HUDEP-2 (cell line): ENCODE data around the gene ENTPD3.
"Not testable (repeated sequence)": the region's sequence is repeated elsewhere in the genome, so short reads cannot be mapped to it uniquely, and the experiment has no call there.

Experiments used
- DNase-seq, 76 experiments: peaks; one replicate each; lab custom pipeline; 2025; ENCODE audit not compliant: unreplicated experiment in 76 of 76; lab: John Stamatoyannopoulos, UW

The ENTPD3 gene

GRCh38 chr3:40458473-40458872 is 71.5 kb downstream of the ENTPD3 start:
- no peak for DNase-seq

GRCh38 chr3:40460481-40460880 is 73.5 kb downstream of the ENTPD3 start:
- not testable (repeated sequence) for DNase-seq

- DNase-seq: no peak
These were observed 74.2 kb downstream of the ENTPD3 start for GRCh38 chr3:40461161-40461560.

GRCh38 chr3:40462838-40463237 is 75.9 kb downstream of the ENTPD3 start:
- DNase-seq: not testable (repeated sequence)

- no peak for DNase-seq
These were observed 76.6 kb downstream of the ENTPD3 start for GRCh38 chr3:40463579-40463978.

GRCh38 chr3:40464339-40465110 is 77.5 kb downstream of the ENTPD3 start:
- peak in 2 of 76 experiments; percentile 21 to 28 for DNase-seq

- DNase-seq: no peak
These were observed 78.1 kb downstream of the ENTPD3 start for GRCh38 chr3:40465111-40465407.

- no peak for DNase-seq
These were observed 78.5 kb downstream of the ENTPD3 start for GRCh38 chr3:40465456-40465855.

- no peak for DNase-seq
These were observed 81.0 kb downstream of the ENTPD3 start for GRCh38 chr3:40468018-40468417.

GRCh38 chr3:40470701-40471100 is 83.7 kb downstream of the ENTPD3 start:
- peak in 40 of 76 experiments; percentile 1 to 68 (median 34) for DNase-seq

- DNase-seq: peak in 71 of 76 experiments; percentile 4 to 69 (median 42)
These were observed 89.8 kb downstream of the ENTPD3 start, which contains the start of gene ZNF619 for GRCh38 chr3:40476478-40477470. TSS of gene ZNF619 (plus strand) at chr3:40477122. CDS start at chr3:40477980, 858 bp downstream.

GRCh38 chr3:40477666-40478065 is 90.7 kb downstream of the ENTPD3 start:
- peak in 3 of 76 experiments; percentile 4 to 13 (median 9) for DNase-seq
